Small intestine (tissue), 7 donors: ENCODE measurements around the gene MAN2A2. TPM values are rescaled to one million over a fixed set of nuclear protein-coding genes. Genes with fewer than 3 reads are reported as not detected.
"Not testable (repeated sequence)": the region's sequence is repeated elsewhere in the genome, so short reads cannot be mapped to it uniquely, and the experiment has no call there.

Source experiments
- DNase-seq, 2 donors: peaks; one replicate each; pipeline versions ENCODE4 v3.0.0 to v3.0.0-alpha.2; 2013
- FAIRE-seq: peaks from 2 replicates; lab custom pipeline; 2012; peaks lifted over from hg19 to GRCh38; lab: Jason Lieb, UNC
- H3K27ac ChIP-seq, 3 donors: one replicate each; pipeline ENCODE4 v1.5.1; 2013; ENCODE audit warnings: low read length in 2 of 3, mild to moderate bottlenecking in 2 of 3, control low read depth in 1 of 3, inconsistent platforms in 1 of 3, low read depth in 1 of 3, moderate library complexity in 1 of 3
- H3K27me3 ChIP-seq, 3 donors: one replicate each; pipeline ENCODE4 v1.6.1; 2013; ENCODE audit warnings: low read length in 3 of 3, inconsistent platforms in 1 of 3; ENCODE audit not compliant: control insufficient read depth in 3 of 3, insufficient read depth in 3 of 3
- H3K36me3 ChIP-seq, 3 donors: one replicate each; pipeline ENCODE4 v1.6.1; 2013; ENCODE audit warnings: low read length in 3 of 3, inconsistent platforms in 1 of 3, low read depth in 1 of 3, mild to moderate bottlenecking in 1 of 3, moderate library complexity in 1 of 3; ENCODE audit not compliant: control insufficient read depth in 3 of 3, insufficient read depth in 2 of 3
- H3K4me1 ChIP-seq, 3 donors: one replicate each; pipeline ENCODE4 v1.6.1; 2013; ENCODE audit warnings: low read length in 2 of 3, inconsistent platforms in 1 of 3, low read depth in 1 of 3, mild to moderate bottlenecking in 1 of 3, moderate library complexity in 1 of 3; ENCODE audit not compliant: control insufficient read depth in 3 of 3, insufficient read depth in 2 of 3
- H3K4me3 ChIP-seq, 3 donors: one replicate each; pipeline ENCODE4 v1.5.1; 2013; ENCODE audit warnings: low read length in 3 of 3, control low read depth in 1 of 3, inconsistent platforms in 1 of 3, low read depth in 1 of 3, mild to moderate bottlenecking in 1 of 3, moderate library complexity in 1 of 3
- H3K9me3 ChIP-seq, 2 donors: one replicate each; pipeline ENCODE4 v1.6.1; 2013; ENCODE audit warnings: low read depth in 1 of 2, low read length in 1 of 2; ENCODE audit not compliant: control insufficient read depth in 2 of 2, insufficient read depth in 1 of 2
- WGBS, 3 donors: extraction: QIAGEN DNeasy Blood & Tissue Kit; methylation state at CpG; one replicate each; pipeline ENCODE4 v1.1.7; 2013; 5-methylcytosine and 5-hydroxymethylcytosine counted together
- polyA plus RNA-seq, 4 donors: library from polyadenylated mRNA; stranded (reverse) in 3 of 4; unstranded in 1 of 4; fragments of 200-250 nt in 3 of 4; fragments of 120-200 nt in 1 of 4; gene quantifications; one replicate each; pipeline versions ENCODE4 v1.2.1 to v1.2.3, GENCODE V29; 2013
- donor health status: healthy with polysubstance abuse.
- donor health status: control.
- donor health status: control.
- donor health status: Bipolar disorder and iron deficiency.
- donor health status: healthy.

MAN2A2 gene
- polyA plus RNA-seq, 4 donors: 15.1 to 35.1 (median 22.7) TPM

DNA sequence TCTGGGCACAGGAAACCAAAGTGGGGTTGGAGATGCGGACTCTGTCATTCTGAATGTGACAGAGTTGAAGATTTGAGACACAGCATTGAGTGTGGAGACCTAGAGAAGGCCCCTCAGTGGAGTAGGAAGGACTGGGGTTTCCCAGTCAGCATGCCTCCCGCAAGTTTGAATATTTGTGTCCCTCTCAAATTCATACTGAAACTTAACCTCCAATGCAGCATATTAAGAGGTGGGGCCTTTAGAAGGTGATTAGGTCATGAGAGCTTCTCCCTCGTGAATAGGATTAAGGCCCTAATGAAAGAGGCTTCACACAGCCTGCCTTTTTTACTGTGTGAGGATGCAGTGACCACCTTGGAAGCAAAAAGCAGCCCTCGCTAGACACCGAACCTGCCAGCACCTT, 21.3 kb downstream of the MAN2A2 start:
- WGBS, 3 donors: 68 to 80% (median 74%) methylated on average over 5 of the region's 5 CpGs
- no peak for FAIRE-seq

DNA sequence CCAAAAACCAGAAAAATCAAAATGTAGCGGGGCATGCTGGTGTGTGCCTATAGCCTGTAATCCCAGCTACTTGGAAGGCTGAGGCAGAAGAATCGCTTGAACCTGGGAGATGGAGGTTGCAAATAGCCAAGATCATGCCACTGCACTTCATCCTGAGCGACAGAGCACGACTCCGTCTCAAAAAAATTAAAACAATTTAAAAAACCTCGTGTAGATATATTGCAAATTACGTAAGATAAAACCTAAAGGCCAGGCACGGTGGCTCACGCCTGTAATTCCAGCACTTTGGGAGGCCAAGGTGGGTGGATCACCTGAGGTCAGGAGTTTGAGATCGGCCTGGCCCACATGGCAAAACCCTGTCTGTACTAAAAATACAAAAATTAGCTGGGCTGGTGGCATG, 23.7 kb downstream of the MAN2A2 start:
- H3K9me3 ChIP-seq, H3K27ac ChIP-seq, DNase-seq, H3K4me3 ChIP-seq, H3K36me3 ChIP-seq, FAIRE-seq, H3K27me3 ChIP-seq: not testable (repeated sequence)
- WGBS, 3 donors: 93% methylated on average over 10 of the region's 10 CpGs
- H3K4me1 ChIP-seq: peaks cover 0 to 13% (median 6%) of the 10 kb centered on the region in 3 donors

More for the DNA sequence above, 21.3 kb downstream of the MAN2A2 start:
- Histone ChIP-seq H3K27ac (no peak overlapping the region), H3K9me3 (no peaks in the 10 kb centered on the region), H3K4me3 (no peak overlapping the region), H3K36me3 (peaks cover 4 to 19% (median 7%) of the 10 kb centered on the region in 3 donors), H3K27me3 (no peaks in the 10 kb centered on the region), H3K4me1 (no peaks in the 10 kb centered on the region)
- no peak for DNase-seq

DNA sequence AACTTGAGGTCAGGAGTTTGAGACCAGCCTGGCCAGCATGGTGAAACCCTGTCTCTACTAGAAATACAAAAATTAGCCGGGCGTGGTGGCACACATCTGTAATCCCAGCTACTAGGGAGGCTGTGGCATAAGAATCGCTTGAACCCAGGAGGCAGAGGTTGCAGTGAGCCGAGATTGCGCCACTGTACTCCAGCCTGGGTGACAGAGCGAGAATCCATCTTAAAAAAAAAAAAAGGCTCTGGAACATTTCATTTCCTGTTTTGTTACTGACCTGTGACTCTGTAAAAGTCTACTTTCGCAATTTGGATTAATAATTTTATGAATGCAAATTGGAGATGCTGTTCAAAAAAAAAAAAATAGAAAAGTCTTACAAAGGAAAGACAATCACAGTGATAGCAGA, 25.0 kb downstream of the MAN2A2 start:
- H3K36me3 ChIP-seq, H3K4me3 ChIP-seq, H3K27ac ChIP-seq, H3K27me3 ChIP-seq, FAIRE-seq, H3K9me3 ChIP-seq, DNase-seq: not testable (repeated sequence)
- 93 to 95% (median 94%) methylated on average over 7 of the region's 7 CpGs for WGBS, 3 donors
- peaks cover 0 to 18% (median 6%) of the 10 kb centered on the region in 3 donors for H3K4me1 ChIP-seq

DNA sequence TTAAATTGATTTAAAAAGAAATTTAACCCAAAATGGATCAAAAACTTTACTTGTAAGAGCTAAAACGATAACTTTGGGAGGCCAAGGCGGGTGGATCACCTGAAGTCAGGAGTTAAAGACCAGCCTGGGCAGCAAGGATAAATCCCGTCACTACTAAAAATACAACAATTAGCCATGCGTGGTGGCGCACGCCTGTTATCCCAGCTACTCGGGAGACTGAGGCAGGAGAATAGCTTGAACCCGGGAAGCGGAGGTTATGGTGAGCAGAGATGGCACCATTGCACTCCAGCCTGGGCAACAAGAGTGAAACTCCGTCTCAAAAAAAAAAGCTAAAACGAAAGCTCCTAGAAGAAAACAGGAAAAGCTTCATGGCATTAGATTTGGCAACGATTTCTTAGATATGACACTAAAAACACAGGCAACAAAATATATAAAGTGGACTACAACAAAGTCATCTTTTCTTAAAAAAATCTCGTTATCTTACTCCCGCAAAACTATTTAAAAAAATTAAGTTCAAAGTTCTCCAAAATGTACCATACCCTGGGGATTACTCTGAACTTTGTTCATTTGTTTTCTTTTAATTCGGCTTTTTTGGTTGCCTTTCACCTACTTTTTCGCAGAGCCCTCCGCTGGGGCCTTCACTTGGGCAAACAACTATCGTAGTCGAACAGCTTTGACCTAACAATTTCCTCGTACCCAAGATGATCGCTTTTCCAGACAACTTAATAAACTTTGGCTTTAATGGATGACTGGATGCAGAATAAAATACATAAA, 26.3 kb downstream of the MAN2A2 start:
- peaks cover 0 to 25% (median 7%) of the 10 kb centered on the region in 3 donors for H3K4me1 ChIP-seq
- WGBS, 3 donors: 23 to 46% (median 28%) methylated on average over 21 of the region's 21 CpGs

DNA sequence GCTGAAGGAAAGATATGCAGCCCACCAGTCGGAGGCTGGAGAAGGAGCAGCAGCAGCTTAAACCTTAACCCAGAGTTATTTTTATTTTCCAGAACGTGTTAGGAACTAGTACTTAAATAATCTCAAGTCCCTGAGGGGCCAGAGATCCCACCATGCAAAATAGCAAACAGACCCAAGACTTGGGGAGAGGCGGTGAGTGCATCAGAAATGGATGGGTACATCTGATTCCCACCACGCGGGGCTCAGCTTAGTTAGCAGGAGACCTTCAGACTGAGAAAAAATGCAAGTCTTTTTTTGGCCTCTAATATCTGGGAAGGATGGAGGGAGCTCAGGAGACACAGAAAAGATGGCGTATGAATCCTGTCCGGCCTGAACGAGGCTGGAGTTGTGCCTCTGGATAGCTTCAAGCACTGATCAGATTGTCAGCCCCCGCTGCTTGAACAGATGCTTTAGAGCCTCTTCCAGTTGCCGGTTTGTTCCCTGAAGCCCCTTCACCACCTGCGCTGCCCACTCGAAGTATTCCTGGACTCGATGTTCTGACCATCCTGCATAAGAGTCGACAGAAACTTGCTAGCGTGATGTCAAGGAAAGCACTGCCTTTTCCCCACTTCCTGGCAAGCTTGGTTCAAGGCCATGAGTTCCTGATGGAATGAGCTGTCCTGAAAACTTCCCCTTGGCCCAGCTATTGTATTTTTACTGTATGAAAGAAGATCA, 27.9 kb downstream of the MAN2A2 start:
- Histone ChIP-seq H3K9me3 (no peaks in the 10 kb centered on the region), H3K4me1 (peaks cover 4 to 32% (median 12%) of the 10 kb centered on the region in 3 donors), H3K36me3 (no peaks in the 10 kb centered on the region), H3K27me3 (no peaks in the 10 kb centered on the region), H3K4me3 (peak overlapping the region in 2 of 3 donors; percentile 57 to 81), H3K27ac (peak overlapping the region; percentile 77 to 97 (median 91))
- DNase-seq: no peak
- no peak for FAIRE-seq
- 57 to 61% (median 60%) methylated on average over 15 of the region's 15 CpGs for WGBS, 3 donors

More for the DNA sequence above, 26.3 kb downstream of the MAN2A2 start:
- DNase-seq (peak in 1 of 2 donors; percentile 19), FAIRE-seq (no peak)
- H3K27me3 ChIP-seq: no peaks in the 10 kb centered on the region
- peak overlapping the region; percentile 77 to 97 (median 87) for H3K27ac ChIP-seq
- H3K4me3 ChIP-seq: peak overlapping the region; percentile 33 to 81 (median 57)
- no peaks in the 10 kb centered on the region for H3K9me3 ChIP-seq
- H3K36me3 ChIP-seq: no peaks in the 10 kb centered on the region

DNA sequence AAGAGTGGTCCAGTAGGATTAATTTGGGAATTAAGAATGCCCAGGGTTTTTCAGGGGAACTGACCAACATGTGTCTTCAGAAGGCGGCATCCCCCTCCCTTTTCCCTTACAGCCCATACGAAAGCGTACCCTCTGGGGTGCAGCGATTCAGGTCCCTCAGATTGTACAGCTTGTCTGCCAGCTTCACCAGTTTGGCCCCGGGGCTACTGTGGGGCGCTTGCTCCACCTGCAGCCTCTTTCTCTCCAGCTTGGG, 28.4 kb downstream of the MAN2A2 start:
- peaks cover 6 to 32% (median 15%) of the 10 kb centered on the region in 3 donors for H3K4me1 ChIP-seq
- H3K27ac ChIP-seq: peak overlapping the region; percentile 77 to 97 (median 91)
- WGBS, 3 donors: 11 to 24% (median 11%) methylated on average over 4 to 6 of the region's 6 CpGs
- FAIRE-seq: no peak
- H3K36me3 ChIP-seq: peaks cover 0 to 4% (median 0%) of the 10 kb centered on the region in 3 donors
- DNase-seq: no peak
- H3K27me3 ChIP-seq: no peaks in the 10 kb centered on the region
- H3K9me3 ChIP-seq: no peaks in the 10 kb centered on the region
- peak overlapping the region in 2 of 3 donors; percentile 67 to 74 for H3K4me3 ChIP-seq

DNA sequence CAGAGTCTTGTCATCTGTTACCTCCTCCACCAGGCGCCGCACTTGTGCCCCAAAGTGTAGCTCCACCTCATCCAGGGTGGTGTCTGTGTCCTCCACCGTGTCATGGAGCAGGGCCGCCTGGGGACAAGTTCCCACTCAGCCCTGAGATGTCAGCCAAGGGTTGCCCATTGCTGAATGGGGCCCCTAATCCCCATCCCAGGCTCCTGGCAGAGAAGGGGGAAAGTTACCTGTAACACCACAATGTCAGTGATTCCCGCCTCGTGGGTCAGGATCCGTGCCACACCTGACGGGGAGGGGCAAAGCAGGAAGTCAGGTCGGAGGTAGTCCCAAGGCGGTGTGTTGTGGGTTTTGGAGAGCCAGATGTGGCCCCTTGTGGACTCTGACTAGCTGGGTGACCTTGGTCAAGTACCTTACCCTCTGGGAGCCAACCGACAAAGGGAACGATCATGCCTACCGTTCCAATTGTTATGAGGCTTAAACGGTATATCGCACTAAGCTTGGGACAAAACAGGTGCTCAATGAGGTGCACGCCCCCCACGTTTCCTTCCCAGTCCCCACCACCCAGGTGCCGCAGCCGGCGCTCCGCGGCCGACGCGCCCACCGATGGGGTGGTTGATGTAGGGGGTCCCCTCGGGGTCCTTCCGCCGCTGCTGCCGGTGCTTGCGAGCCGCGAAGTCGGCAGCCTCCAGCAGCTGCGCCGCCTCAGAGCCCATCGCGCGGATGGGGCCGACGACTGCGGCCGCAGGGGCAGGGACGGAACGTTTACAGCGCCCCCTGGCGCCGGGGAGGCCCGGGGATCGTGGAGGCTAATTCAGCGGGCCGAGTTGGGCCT, 28.9 kb downstream of the MAN2A2 start, which contains the start of gene HDDC3:
Gene HDDC3, minus strand, starts transcription at position 722 of the 832 bp plus-strand sequence. Its CDS starts 9 bp downstream, at position 713.
- Histone ChIP-seq H3K27ac (peak within 1 kb of the TSS; percentile 77 to 97 (median 91)), H3K27me3 (no peaks in the 10 kb centered on the region), H3K4me3 (peak within 1 kb of the TSS; percentile 48 to 74 (median 67)), H3K36me3 (peaks cover 0 to 4% (median 0%) of the 10 kb centered on the region in 3 donors), H3K9me3 (no peaks in the 10 kb centered on the region), H3K4me1 (peaks cover 6 to 32% (median 15%) of the 10 kb centered on the region in 3 donors)
- DNase-seq (peak; percentile 95), FAIRE-seq (no peak)
- 0 to 1% (median 1%) methylated on average over 39 to 52 of the region's 52 CpGs for WGBS, 3 donors

DNA sequence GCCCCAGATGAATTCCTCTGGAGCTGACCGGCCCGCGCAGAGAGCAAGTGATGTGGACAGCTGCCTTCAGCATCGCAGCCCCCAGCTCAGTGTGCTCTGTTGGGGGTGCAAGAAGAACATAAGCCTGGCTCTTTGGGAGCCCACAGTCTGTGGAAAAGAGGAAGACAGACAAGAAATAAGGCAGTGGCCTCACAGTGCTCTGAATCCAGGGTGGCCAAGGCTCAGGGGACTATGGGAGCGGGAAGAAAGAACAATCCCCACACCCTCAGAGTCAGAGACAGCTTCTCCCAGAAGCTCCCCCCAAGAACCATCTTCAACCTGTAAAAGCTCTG, 29.5 kb downstream of the MAN2A2 start:
- no peaks in the 10 kb centered on the region for H3K27me3 ChIP-seq
- no peak for FAIRE-seq
- H3K36me3 ChIP-seq: peaks cover 0 to 6% (median 0%) of the 10 kb centered on the region in 3 donors
- H3K4me1 ChIP-seq: peaks cover 6 to 32% (median 15%) of the 10 kb centered on the region in 3 donors
- peak overlapping the region in 1 of 3 donors; percentile 67 for H3K4me3 ChIP-seq
- H3K27ac ChIP-seq: peak overlapping the region in 2 of 3 donors; percentile 77 to 97
- 14 to 16% (median 16%) methylated on average over 5 of the region's 5 CpGs for WGBS, 3 donors
- DNase-seq: no peak
- H3K9me3 ChIP-seq: no peaks in the 10 kb centered on the region
